Right forelimb (tissue), 1 donor: ENCODE results near the gene DLG2.

Experiments
- DNase-seq: peaks from one replicate; pipeline ENCODE4 v3.0.0-alpha.2; 2018

Gene DLG2

DNA sequence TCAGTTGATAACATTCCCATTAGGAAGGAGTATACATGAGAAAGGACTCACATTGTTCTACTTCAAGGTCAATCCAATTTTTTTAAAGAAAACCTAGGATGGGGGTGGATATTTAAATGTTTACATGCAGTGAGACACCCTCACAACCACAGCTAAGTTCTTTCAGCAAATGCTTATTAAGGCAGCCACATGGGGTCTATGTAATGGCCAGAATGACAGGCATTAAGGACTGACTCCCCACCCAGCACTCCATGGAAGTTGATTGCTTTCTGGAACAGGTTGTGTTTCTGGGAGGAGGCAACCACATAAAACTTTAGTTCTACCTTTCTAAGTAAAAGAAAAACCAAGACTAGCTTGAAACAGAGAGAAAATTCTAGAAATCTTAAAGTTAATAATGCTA is 1678.9 kb downstream of the DLG2 start:
- no peak for DNase-seq

DNA sequence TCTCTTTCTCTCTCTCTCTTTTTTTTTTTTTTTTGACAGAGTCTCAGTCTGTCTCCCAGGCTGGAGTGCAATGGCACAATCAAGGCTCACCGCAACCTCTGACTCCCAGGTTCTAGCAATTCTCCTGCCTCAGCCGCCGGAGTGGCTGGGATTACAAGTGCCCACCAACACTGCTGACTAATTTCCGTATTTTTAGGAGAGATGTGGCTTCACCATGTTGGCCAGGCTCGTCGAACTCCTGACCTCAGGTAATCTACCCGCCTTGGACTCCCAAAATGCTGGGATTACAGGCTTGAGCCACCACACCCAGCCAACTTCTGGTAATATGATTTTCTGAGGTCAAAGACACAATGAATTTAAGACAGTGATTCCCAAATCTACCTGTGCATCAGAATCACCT is 1681.2 kb downstream of the DLG2 start:
- DNase-seq = no peak

DNA sequence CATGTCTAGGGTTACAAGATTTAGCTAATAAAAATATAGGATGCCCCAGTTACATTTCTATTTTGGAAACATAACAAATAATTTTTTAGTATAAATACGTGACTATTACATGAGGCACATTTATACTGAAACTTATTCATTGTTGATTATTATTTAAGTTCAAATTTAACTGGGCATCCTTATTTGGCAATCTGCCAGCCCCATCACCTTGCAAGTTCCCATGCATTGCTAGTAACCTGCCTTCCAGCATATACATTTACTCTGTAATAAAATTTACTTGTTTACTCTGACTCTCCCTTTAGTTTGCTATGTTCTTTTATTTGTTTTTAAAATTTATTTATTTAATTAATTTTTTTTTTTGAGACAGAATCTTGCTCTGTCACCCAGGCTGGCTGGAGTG is 1686.1 kb downstream of the DLG2 start:
- DNase-seq = no peak

DNA sequence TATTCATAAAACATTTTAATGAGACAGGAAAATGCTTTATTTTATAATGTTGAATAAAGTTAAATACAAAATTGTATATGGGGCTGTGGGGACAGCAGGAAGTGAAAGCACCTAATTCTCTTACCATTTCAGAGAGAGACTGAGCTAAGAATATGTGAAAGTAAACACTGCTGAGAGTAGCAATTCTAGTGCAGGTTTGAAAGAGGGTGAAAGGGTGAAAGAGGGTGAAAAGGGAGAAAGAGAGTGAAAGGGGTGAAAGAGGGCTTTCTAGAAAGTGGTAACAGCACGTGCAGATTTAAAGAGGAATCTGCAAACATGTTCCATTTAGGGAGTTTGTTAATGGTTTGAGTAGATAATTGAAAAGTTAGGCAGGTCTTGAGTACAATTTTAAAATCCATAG is 1689.0 kb downstream of the DLG2 start:
- DNase-seq = no peak

DNA sequence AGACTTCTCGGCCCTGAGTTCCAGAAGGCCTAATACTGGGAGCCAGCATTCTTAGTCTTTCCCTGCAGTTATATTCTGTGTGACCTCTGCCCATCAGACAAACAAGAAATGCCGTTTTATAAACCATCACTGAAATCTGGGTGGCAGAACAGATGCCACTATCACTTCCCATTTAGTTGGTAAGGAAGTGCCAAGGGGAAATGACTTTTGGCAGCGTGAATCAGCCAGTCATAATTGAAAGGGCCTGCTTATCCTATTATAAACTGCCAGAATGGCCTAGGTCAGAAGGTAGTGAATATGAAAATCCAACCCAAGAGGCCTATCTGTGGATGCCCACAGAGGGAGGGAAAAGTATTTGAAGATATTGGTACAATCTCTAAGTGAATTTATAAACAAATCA is 1694.1 kb downstream of the DLG2 start:
- no peak for DNase-seq

DNA sequence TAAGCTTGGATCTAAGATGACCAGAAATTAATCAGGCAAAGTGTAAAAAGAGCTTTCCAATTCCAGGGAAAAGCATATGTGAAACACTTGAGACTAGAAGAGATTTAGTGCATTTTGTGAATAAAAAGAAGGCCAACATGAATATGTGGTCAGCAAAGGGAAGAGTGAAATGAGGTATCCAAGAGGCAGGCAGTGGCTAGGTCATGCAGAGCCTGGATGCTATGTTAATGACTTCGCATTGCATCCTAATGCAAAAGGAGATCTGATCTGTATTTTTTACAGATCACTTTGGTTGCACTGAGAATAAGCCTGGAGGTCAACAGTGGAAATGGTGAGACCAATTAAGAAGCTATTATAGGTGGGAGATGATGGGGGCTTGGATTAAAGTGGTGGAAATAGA is 1699.7 kb downstream of the DLG2 start:
- DNase-seq = no peak

DNA sequence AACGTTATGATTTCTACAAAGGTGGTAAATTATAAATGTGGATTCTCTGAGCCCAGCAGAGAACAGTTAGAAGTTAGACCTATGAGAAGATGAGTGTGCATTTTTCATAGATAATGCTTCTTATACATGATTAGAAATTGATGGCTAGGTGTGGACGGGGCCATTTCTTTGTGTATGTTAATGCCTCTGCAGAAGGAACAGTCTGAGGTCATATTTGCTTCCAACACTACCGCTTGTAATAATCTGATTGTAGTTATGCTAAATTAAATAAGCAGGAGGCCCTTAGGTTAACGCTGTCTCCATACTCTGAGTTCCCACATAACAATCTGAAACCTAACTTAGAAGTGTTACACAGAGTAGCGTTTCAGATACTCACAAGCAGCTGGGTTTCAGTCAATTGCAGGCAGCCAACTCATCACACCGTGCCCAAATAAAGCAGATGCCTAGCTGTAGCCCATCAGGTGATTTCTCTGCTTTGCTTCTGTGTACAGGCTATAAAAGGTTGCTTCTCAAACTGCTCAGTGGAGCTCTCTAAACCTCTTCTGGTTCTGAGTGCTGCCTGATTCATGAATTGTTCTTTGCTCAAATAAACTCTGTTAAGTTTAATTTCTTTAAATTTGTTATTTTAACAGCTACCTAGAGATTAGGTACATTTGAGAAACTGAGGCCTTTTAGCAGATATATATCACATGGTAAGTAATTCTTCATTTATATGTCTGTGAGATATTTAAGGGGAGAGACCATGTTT is 1702.2 kb downstream of the DLG2 start:
- DNase-seq = no peak

DNA sequence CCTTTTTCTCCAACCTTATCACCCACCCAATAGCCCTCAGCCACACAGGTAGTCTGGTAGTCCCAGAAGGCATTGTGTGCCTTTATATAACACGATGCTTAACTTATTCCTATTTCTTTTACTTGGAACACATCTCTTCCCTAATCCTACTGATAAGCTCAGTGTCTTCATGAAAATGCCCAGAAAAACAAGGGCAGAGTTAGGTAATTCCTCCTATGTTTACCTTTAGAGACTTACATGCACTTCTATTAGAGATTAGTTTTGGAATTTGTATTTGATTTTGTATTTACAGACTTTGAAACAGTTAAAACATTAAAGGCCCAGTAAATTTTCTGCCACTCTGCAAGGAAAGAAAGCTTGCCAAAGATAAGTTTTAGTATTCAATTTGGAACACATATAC is 1703.2 kb downstream of the DLG2 start:
- no peak for DNase-seq

DNA sequence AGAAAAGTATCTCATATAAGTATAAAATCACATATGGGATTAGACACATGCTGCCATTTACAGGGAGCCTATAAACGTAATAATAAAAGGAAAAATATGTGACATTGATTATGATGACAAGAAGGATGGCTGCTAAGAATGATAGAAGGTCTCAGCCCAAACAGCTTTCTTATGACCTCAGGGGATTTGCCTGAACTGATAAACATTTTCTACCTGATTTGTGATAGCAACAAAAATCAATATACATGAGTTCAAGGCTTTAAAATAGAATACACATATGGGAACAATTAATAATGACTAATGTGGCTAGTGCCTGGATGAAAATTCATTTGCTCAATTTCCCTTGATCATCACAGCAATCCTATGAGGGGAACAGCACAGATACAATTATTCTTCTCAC is 1704.2 kb downstream of the DLG2 start:
- DNase-seq = no peak

DNA sequence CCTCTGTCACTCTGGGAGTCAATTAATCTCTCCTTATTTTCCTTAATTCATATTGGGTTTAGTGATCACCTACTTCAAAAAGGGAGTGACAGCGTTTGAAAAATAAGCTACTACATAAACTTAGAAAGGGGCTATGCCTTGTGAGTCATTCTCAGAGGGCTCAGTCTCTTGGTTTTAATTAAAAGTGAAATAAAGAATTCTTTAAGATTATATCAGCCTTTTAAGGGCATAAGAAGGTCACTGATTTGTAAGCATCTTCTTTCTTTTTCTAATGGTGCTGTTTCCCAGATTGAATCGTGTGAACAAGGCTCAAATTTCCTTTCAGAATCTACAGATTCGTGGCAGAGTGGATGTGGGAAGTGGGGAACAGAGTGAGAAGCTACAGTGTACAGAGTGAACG is 1704.8 kb downstream of the DLG2 start:
- DNase-seq = no peak

DNA sequence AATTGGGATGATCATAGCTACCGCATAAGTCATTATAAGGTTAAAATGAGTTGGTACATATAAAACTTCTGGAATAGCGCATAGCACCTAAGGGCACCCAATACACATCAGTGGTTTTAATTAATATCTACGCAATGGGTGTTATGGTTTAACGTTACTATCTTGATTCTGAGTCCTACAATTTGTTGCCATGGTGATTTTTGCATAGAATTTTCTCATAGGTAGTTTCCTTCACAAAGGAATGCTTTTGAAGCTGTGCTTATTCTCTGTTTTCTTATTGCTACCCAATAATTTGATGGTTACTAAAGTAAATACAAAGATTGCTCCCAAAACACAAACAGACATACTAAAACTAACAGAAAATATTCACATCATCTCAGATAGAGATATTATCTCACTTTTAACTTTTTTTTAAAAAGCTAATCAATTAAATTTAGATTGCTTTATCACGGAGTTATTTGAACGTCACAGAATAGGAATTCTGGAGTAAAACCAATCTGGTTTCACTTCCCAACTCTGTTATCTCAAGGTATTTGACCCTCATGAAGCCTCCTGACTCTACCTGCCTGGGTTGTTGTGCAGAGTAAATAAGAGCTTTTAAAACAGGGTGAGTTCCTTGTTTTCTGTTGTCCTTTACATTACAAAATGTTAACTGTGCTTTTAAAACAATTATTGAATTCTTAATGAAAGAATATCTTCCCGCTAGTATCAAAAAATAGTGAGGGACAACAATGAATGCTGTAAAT is 1705.5 kb downstream of the DLG2 start:
- DNase-seq = no peak

DNA sequence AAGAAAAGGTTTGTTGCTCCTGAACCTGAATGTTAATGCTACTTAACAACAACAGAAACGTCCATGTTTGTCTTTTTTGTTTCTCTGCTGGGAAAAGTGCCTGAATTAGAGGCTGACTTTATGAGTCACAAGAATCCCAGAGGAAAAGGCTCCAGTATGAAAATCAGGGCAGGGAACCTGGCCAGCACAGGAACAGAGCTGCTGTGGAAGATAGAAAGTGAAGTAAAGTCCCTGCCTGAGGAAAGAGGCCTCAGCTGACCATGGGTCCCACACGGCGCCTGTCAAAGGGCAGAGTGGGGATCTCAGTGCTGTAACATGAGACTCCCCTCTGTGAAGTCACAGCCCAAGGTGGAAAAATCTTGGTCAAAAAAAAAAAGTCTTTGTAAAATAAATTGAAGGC is 1708.7 kb downstream of the DLG2 start:
- no peak for DNase-seq

DNA sequence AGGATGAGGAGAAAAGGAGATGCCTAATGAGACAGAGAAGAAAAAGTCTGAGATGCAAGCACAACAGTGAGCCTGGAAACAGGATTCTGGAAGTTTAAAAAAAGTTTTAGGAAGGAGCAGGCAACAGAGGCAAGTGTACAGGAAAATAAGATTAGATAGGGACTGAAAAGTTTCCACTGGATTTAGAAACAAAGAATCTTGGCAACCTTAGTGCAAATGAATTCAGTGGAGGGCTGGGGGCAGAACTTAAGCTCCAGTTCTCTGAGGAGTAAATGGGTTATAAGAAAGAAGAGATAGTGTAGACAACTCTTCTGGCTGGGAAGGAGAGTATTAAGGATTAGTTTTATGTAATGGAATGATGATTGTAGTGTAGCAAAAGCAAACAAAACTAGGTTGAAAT is 1712.1 kb downstream of the DLG2 start:
- DNase-seq = no peak

DNA sequence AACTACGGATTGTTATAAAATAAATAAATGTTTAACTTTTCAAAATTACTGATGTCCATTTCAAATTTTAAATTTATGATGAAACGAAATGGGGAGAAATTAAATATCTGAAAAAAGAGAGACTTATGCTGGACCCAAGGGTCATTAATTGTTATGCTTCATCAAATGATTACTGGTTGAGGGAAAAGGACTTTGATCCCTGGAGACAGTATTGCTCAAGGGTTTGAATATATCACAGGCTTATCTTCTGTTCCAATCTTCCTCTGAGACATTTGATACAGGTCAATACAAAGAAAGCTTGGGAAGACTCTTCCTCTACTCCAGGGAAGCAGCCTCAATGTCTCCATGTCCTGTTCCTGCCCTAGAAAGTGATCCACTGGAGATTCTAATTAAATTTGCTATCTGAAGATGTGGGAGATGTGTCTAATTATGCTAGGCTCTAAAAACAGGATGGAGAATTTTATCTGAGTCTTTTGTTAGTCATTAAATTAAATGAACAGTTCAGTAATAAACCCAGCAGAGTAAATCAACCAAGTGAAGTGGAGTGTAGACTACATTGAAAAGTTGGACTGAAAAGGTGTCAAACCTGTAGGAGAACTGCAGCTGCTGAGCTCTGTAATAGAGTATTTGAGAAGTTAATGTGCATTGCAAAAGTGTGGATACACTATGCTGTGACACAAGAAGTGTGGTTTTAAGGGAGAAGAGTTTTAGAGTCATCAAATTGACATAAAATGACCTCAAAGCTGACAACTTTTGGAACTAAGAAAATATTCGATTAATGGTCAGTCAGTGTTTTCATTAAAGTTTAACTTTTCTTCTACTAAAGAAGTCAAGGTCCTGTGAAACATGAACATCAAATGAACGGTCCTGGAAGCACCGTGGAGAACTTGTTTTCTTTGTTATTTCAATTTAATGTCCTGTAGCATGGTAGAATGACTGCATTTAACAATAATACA is 1717.3 kb downstream of the DLG2 start:
- DNase-seq = no peak

DNA sequence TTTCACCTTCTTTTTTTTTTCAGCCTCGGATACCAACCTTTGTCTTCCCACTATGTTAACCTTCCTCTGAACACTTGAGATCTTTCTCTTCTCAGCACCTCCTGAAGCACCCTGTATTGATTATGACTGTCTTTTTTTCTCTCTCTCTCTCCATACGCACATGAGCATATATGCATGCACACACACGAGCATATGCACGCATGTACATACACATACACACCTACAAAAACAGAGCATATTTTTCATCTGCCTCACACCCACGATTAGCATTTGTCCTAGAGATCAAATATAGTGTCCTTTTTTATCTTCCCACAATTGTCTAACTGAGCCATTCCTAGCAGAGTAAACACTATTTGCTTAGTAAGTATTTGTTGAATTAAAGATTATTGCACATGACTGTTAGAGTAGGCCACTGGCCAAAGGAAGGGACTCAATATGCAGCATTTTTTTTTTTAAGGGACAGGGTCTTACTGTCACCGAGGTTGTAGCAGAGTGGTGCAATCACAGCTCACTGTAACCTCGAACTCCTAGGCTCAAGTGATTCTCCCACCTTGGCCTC is 1718.8 kb downstream of the DLG2 start:
- no peak for DNase-seq

DNA sequence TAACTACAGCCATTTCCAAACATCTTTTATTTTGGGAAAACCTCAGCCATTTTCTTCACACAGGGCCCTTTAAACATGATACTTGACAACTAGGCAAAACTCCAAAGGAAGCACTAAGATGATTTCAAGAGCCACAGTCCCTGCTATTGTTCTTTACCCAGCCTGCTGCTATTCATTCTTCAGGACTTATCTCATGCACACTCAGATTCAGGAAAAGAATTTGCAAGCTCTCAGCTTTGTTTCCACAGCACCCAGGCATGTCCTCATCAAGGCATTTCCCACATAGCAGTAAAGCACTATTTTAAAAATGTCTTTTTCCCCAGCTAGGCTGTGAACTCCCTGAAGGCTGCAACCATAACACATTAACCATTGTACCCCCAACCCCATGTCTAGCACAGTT is 1731.6 kb downstream of the DLG2 start:
- no peak for DNase-seq

DNA sequence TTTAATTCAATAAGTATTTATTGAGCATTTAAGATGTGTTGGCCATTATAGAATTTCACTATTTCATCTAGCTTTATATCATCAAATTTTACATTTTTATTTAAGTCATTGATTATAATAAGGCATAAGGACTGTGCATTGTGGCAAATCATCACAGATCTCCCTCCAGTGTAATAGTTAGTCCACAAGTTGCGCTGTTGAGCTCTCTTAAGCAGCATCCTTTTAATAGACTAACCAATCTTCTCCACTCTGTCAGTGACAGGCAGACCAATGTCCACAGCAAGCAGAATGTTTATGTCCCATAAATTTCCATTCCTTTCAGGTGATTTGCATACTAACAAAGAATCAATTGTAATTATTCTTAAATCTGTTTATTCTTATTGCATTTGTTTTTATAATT is 1745.7 kb downstream of the DLG2 start:
- no peak for DNase-seq

DNA sequence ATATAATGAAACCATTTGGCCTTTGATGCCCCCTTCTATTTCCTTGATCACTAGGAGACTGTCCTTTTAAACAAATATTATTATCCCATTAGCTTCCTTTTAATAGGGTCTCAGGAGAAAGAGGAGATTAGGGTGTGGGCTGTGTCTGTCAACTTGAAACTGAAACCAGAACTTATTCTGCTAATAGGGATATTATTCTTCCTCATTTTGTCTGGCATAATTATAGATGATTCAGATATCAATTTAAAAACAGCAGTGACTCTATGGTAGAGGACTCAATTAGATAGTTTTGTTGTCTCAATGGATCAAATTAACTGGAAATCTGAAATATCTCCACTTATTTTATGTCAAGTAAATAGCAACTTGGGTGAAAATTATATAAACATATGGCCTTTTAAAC is 1756.1 kb downstream of the DLG2 start:
- DNase-seq = no peak

DNA sequence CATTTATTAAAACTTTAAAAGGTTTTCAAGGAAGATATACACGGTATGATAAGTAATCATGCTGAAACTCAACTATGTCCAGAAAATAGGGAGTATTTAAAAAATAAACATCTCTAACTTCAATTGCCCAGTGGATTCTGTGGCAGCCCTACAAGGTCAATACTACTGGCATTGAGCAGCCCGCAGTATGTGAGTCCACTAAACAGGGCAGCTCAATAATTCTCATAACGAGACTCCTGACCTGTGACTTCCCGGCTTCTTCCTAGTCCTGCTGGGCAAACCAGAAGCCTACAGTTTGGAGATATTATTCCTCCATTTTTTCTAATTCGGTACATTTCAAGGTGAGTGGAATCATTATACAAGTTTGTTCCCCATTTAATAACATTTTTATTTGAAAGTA is 1760.5 kb downstream of the DLG2 start:
- DNase-seq = no peak

DNA sequence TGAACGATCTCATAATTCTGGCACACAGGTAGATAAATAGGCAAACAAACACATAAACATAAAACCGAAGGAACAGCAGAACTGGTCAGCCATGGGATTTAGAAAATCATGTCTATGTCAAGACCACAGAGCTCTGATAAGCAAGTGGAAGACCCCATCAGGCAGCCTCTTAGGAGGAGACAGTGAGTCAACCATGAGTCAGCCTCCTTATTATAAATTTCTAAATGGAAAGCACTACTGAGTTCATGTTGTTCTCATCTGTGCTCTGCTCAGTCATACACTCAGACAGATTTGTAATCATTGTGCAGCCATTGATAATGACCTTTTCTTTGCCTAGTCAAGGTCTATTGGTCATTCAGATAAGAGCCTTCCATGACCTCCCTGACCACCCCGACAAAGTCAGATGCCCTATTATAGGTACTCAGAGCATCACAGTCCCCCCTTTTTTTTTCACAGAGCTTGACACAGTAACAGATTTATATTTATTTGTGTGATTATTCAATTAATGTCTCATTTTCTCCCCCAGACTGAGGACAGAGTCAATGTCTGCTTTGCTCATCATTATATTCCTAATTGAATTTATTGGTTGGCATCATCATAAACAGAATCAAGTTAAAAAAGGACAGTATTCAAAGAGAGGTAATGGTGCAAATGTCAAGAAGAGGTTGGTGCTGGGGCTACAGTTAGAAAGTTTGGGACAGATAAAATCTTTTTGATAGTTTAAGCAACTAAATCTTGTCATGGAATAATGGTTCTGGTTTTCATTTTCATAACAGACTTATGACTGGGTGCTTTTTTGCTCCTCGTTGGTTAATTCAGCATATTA is 1761.3 kb downstream of the DLG2 start:
- DNase-seq = no peak

DNA sequence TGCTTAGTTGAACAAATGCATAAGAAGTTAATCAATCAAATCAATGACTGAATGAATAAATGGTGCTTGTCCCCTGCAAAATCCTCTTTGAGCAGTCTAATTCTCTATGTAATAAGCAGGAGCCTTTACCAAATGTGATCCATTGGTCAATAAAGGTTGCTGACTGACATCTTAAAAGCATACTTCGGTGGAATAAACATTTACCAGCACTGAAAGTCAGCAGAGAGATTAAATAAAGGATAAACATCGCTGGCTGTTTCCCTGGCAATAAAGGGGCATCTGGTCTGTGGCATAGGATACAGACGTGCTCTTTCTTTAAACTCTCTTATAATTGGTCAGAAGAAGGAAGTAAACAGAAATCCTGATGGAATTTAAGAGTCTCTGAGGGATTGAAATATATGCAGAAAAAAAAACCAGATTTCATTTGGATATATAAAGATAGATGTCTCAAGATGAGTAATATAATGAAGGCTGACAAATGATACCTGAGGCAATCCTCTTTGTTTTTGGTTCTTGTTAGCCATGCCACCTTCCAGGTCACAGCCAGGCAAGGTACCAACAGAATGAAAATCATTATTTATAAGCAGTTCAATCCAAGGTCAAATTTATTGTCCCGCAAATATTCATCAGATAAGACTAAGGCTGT is 1762.6 kb downstream of the DLG2 start:
- no peak for DNase-seq

DNA sequence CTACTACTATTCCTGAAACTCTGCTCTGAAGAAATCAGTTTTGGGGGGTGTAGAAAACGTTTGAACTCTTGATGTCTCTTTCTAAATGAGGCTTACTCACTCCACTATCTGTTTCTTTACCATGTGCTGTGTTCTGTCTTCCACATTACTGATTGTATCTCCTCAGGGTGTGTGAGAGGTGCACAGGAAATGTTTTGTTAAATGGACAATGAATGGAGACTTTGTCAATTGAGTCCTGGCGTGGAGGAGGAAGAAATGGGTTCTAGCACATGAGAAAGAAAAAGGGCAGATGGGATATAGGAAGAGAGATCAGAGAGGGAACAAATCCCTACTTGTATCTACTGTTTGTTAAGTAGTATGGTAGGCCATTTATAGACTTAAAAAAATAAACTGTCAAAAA is 1763.9 kb downstream of the DLG2 start:
- DNase-seq = no peak
